ENCODE data around the gene SMAD6.

DNA sequence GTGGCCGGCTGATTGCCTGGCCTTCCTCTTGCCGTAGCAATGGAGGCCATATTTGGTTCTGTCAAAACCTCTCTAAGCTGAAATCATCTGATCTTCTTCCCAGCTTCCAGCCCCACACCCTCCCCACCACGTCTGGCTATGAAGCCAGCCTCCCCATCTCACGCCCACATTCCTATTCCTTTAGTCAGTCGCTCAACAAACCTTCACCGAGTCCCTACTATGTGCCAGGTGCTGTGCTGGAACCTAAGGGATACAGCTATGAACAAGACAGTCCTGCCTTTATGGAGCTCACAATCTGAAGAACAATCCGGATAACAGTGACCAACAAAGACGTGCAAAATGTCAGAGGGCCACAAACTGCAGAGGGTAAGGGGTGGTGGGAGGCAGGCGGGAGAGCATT lies 31.9 kb upstream of the SMAD6 start:
- no peak for TF ChIP-seq EZH2phosphoT487 (IDR thresholded peaks at IDR 0.05; ENCODE audit: insufficient read depth, low read depth)
- no peak for TF ChIP-seq EZH2 (IDR thresholded peaks at IDR 0.05; ENCODE audit: insufficient read depth, poor library complexity, severe bottlenecking)
